Vagina (tissue), 2 donors: Measurements from ENCODE around the gene DDX17. TPM values are rescaled to one million over a fixed set of nuclear protein-coding genes. Genes with fewer than 3 reads are reported as not detected.

Experiments
- DNase-seq, 2 donors: peaks; one replicate each; pipeline ENCODE4 v3.0.0-alpha.2; 2017; ENCODE audit errors: extremely low spot score in 2 of 2
- H3K27ac ChIP-seq: fragments of 200-600 bp; sonication (generic); one replicate; pipeline ENCODE4 v1.5.1; 2019
- H3K27me3 ChIP-seq: fragments of 200-600 bp; sonication (generic); one replicate; pipeline ENCODE4 v1.5.1; 2019
- H3K36me3 ChIP-seq, 2 donors: fragments of 200-600 bp; sonication (generic); one replicate each; pipeline ENCODE4 v1.5.1; 2017 to 2019
- H3K4me1 ChIP-seq: fragments of 200-600 bp; sonication (generic); one replicate; pipeline ENCODE4 v1.5.1; 2019
- H3K4me3 ChIP-seq, 2 donors: fragments of 200-600 bp; sonication (generic); 1 replicate in 1 of 2; 2 replicates in 1 of 2; pipeline ENCODE4 v1.5.1; 2016 to 2019
- H3K9me3 ChIP-seq: fragments of 200-600 bp; sonication (generic); one replicate; pipeline ENCODE4 v1.5.1; 2019
- CTCF ChIP-seq, 3 experiments: fragments of 450-650 bp in 2 of 3; fragments of 200-600 bp in 1 of 3; sonication (generic) in 1 of 3; IDR thresholded peaks; one replicate each; pipeline ENCODE4 v1.5.1; 2017 to 2019; ENCODE audit warnings: antibody characterized with exemption in 3 of 3, mild to moderate bottlenecking in 2 of 3, moderate library complexity in 2 of 3
- POLR2A ChIP-seq, 2 donors: fragments of 450-650 bp; IDR thresholded peaks; one replicate each; pipeline ENCODE4 v1.6.1; 2017; ENCODE audit warnings: antibody characterized with exemption in 2 of 2, mild to moderate bottlenecking in 2 of 2, moderate library complexity in 2 of 2
- POLR2AphosphoS5 ChIP-seq, 2 donors: sonication (generic); formaldehyde crosslinking; IDR thresholded peaks; one replicate each; pipeline ENCODE4 v1.9.0; 2017; ENCODE audit warnings: antibody characterized with exemption in 2 of 2, mild to moderate bottlenecking in 2 of 2, low read depth in 1 of 2; ENCODE audit not compliant: insufficient read depth in 1 of 2
- intact Hi-C: fragments of 100-400 bp; cut with DNase I; formaldehyde crosslinking; loops from one replicate; pipeline ENCODE4 v1.15.1; 2023
- total RNA-seq: library from RNA; depleted of rRNA; stranded (reverse); fragments of >200 nt; gene quantifications from one replicate; pipeline ENCODE4 v1.2.3, GENCODE V29; 2016

DDX17 gene
- total RNA-seq, 1 donor from 2014 or later, result 1,042 TPM

- H3K36me3 ChIP-seq, result no peaks in the 10 kb centered on the region
- H3K27ac ChIP-seq, result no peak overlapping the region
- DNase-seq, result no peak
- intact Hi-C loops, result no loop called here
- H3K27me3 ChIP-seq, result peaks cover 3% of the 10 kb centered on the region
- H3K9me3 ChIP-seq, result no peaks in the 10 kb centered on the region
- H3K4me3 ChIP-seq, result no peak overlapping the region
- TF ChIP-seq CTCF (IDR thresholded peaks at IDR 0.05) (no peak), POLR2A (IDR thresholded peaks at IDR 0.05) (no peak), POLR2AphosphoS5 (IDR thresholded peaks at IDR 0.05; ENCODE audit: insufficient read depth in 1 of 2, low read depth in 1 of 2) (no peak)
- no peaks in the 10 kb centered on the region for H3K4me1 ChIP-seq
These were observed 52.9 kb downstream of the DDX17 start for GRCh38 chr22:38453066-38453672.

- no peak overlapping the region for H3K4me3 ChIP-seq
- DNase-seq, result no peak
- no peaks in the 10 kb centered on the region for H3K36me3 ChIP-seq
- intact Hi-C loops, result no loop called here
- H3K9me3 ChIP-seq, result no peaks in the 10 kb centered on the region
- peaks cover 3% of the 10 kb centered on the region for H3K27me3 ChIP-seq
- no peaks in the 10 kb centered on the region for H3K4me1 ChIP-seq
- TF ChIP-seq POLR2A (IDR thresholded peaks at IDR 0.05) (no peak), CTCF (IDR thresholded peaks at IDR 0.05) (no peak), POLR2AphosphoS5 (IDR thresholded peaks at IDR 0.05; ENCODE audit: insufficient read depth in 1 of 2, low read depth in 1 of 2) (no peak)
- H3K27ac ChIP-seq, result no peak overlapping the region
These were observed 53.6 kb downstream of the DDX17 start for GRCh38 chr22:38452373-38453065.

- TF ChIP-seq CTCF (IDR thresholded peaks at IDR 0.05), result no peak
- TF ChIP-seq POLR2A (IDR thresholded peaks at IDR 0.05), result no peak
- no peak for TF ChIP-seq POLR2AphosphoS5 (IDR thresholded peaks at IDR 0.05; ENCODE audit: insufficient read depth in 1 of 2, low read depth in 1 of 2)
- no peak for DNase-seq
- H3K4me1 ChIP-seq, result no peaks in the 10 kb centered on the region
- H3K4me3 ChIP-seq, result no peak overlapping the region
- intact Hi-C loops, result no loop called here
- H3K27ac ChIP-seq, result no peak overlapping the region
- H3K9me3 ChIP-seq, result no peaks in the 10 kb centered on the region
- H3K36me3 ChIP-seq, result no peaks in the 10 kb centered on the region
- peaks cover 3% of the 10 kb centered on the region for H3K27me3 ChIP-seq
These were observed 54.2 kb downstream of the DDX17 start for GRCh38 chr22:38451864-38452263.

GRCh38 chr22:38451404-38451803 is 54.7 kb downstream of the DDX17 start:
- intact Hi-C loops, result no loop called here
- TF ChIP-seq POLR2AphosphoS5 (IDR thresholded peaks at IDR 0.05; ENCODE audit: insufficient read depth in 1 of 2, low read depth in 1 of 2) (no peak), POLR2A (IDR thresholded peaks at IDR 0.05) (no peak), CTCF (IDR thresholded peaks at IDR 0.05) (no peak)
- peaks cover 3% of the 10 kb centered on the region for H3K27me3 ChIP-seq
- no peak for DNase-seq
- no peaks in the 10 kb centered on the region for H3K9me3 ChIP-seq
- no peaks in the 10 kb centered on the region for H3K4me1 ChIP-seq
- H3K4me3 ChIP-seq, result no peak overlapping the region
- no peak overlapping the region for H3K27ac ChIP-seq
- H3K36me3 ChIP-seq, result no peaks in the 10 kb centered on the region

- Histone ChIP-seq H3K27ac (no peak overlapping the region), H3K27me3 (peaks cover 3% of the 10 kb centered on the region), H3K9me3 (no peaks in the 10 kb centered on the region), H3K4me1 (no peaks in the 10 kb centered on the region), H3K4me3 (no peak overlapping the region), H3K36me3 (no peaks in the 10 kb centered on the region)
- intact Hi-C loops, result no loop called here
- TF ChIP-seq POLR2AphosphoS5 (IDR thresholded peaks at IDR 0.05; ENCODE audit: insufficient read depth in 1 of 2, low read depth in 1 of 2) (no peak), CTCF (IDR thresholded peaks at IDR 0.05) (no peak), POLR2A (IDR thresholded peaks at IDR 0.05) (no peak)
- no peak for DNase-seq
These were observed 55.8 kb downstream of the DDX17 start for GRCh38 chr22:38450234-38450797.
